Adrenal gland (tissue), 12 donors: ENCODE results near the gene AVPR1A. TPM values are rescaled to one million over a fixed set of nuclear protein-coding genes. Genes with fewer than 3 reads are reported as not detected.
"Not testable (repeated sequence)": the region's sequence is repeated elsewhere in the genome, so short reads cannot be mapped to it uniquely, and the experiment has no call there.

Experiments used
- DNase-seq, 7 donors: peaks; one replicate each; pipeline ENCODE4 v3.0.0-alpha.2; 2019 to 2020
- H3K27ac ChIP-seq, 5 donors: fragments of 200-600 bp; sonication (generic) in 4 of 5; 1 replicate in 3 of 5; 2 replicates in 2 of 5; pipeline versions ENCODE4 v1.5.1 to v1.8.0; 2016 to 2020; ENCODE audit warnings: mild to moderate bottlenecking in 1 of 5
- H3K27me3 ChIP-seq: fragments of 200-600 bp; 2 replicates; pipeline ENCODE4 v1.8.0; 2021
- H3K36me3 ChIP-seq, 2 donors: fragments of 200-600 bp; replicated peaks in 1 of 2; 1 replicate in 1 of 2; 2 replicates in 1 of 2; pipeline versions ENCODE4 v1.5.1 to v1.8.0; 2018 to 2022
- H3K4me1 ChIP-seq, 2 donors: fragments of 200-600 bp; replicated peaks in 1 of 2; 1 replicate in 1 of 2; 2 replicates in 1 of 2; pipeline versions ENCODE4 v1.5.1 to v1.8.0; 2018 to 2021
- H3K4me3 ChIP-seq, 4 donors: fragments of 200-600 bp; sonication (generic) in 3 of 4; one replicate each; pipeline ENCODE4 v1.5.1; 2016 to 2018
- H3K9me3 ChIP-seq, 3 donors: fragments of 200-600 bp; sonication (generic) in 1 of 3; replicated peaks in 1 of 3; 1 replicate in 2 of 3; 2 replicates in 1 of 3; pipeline versions ENCODE4 v1.5.1 to v1.8.0; 2016 to 2021
- CTCF ChIP-seq, 6 experiments: fragments of 450-650 bp in 4 of 6; fragments of 200-600 bp in 2 of 6; sonication (generic) in 1 of 6; IDR thresholded peaks; 1 replicate in 5 of 6; 2 replicates in 1 of 6; pipeline versions ENCODE4 v1.5.1 to v1.8.0; 2016 to 2021; ENCODE audit warnings: antibody characterized with exemption in 6 of 6, mild to moderate bottlenecking in 2 of 6, moderate library complexity in 1 of 6
- POLR2A ChIP-seq, 2 donors: fragments of 450-650 bp; IDR thresholded peaks; one replicate each; pipeline ENCODE4 v1.6.1; 2017; ENCODE audit warnings: antibody characterized with exemption in 2 of 2, mild to moderate bottlenecking in 2 of 2, moderate library complexity in 1 of 2
- WGBS, 4 donors: extraction: QIAGEN DNeasy Blood & Tissue Kit in 2 of 4; methylation state at CpG; one replicate each; pipeline versions ENCODE4 v1.1.5 to v1.1.7; 2013 to 2017; 5-methylcytosine and 5-hydroxymethylcytosine counted together
- intact Hi-C, 2 donors: fragments of 100-400 bp; cut with DNase I; formaldehyde crosslinking; loops; one replicate each; pipeline versions ENCODE4 v1.14.1 to v1.15.0; 2022 to 2023
- polyA plus RNA-seq, 3 donors: library from polyadenylated mRNA; stranded (reverse); fragments of 200-250 nt in 2 of 3; fragments of 350-450 nt in 1 of 3; fragmentation: Illumina TruSeq in 1 of 3; extraction: RNeasy Lipid Tissue Mini Kit (QIAGEN cat#74804) in 1 of 3; gene quantifications; one replicate each; pipeline ENCODE4 v1.2.3, GENCODE V29; 2013 to 2014
- total RNA-seq, 9 donors: library from RNA; depleted of rRNA in 4 of 9; stranded (reverse); fragments of >200 nt in 4 of 9; fragments of 120-200 nt in 1 of 9; fragmentation: NEBNext Ultra II Directional in 1 of 9; extraction: Animal tissue kit (Norgen Biotek cat#: 25700) in 1 of 9; gene quantifications; one replicate each; pipeline versions ENCODE4 v1.1.0 to v1.2.4, GENCODE V29; 2013 to 2023
- donor health status: healthy with polysubstance abuse.
- donor health status: Bipolar disorder and iron deficiency.
- donor health status: DM: yes; HTN: yes; CAD: no.
- donor health status: DM: no; HTN: no; CAD: no.
- donor health status: DM: no; HTN: no; CAD: no.
- donor health status: DM: yes; HTN: yes; CAD: no.

AVPR1A gene
- total and polyA plus RNA-seq, 12 donors: 1.2 to 273 (median 124) TPM

- no peak for TF ChIP-seq CTCF (IDR thresholded peaks at IDR 0.05)
- TF ChIP-seq POLR2A (IDR thresholded peaks at IDR 0.05): no peak
- Histone ChIP-seq H3K9me3 (no peaks in the 10 kb centered on the region), H3K27ac (no peak overlapping the region), H3K4me1 (no peaks in the 10 kb centered on the region), H3K27me3 (no peaks in the 10 kb centered on the region), H3K36me3 (no peaks in the 10 kb centered on the region), H3K4me3 (no peak overlapping the region)
- DNase-seq: no peak
- intact Hi-C loops: no loop called here
Measured at GRCh38 chr12:63170321-63170720, 19.3 kb upstream of the AVPR1A start.

- H3K27me3 ChIP-seq, H3K27ac ChIP-seq, H3K36me3 ChIP-seq, H3K9me3 ChIP-seq, H3K4me3 ChIP-seq, intact Hi-C loops, DNase-seq, H3K4me1 ChIP-seq: not testable (repeated sequence)
- 77 to 85% (median 82%) methylated on average over 4 to 6 of the region's 6 CpGs for WGBS, 4 donors
Measured at GRCh38 chr12:63167741-63168140, 16.7 kb upstream of the AVPR1A start.

- Histone ChIP-seq H3K36me3 (no peaks in the 10 kb centered on the region), H3K27me3 (no peaks in the 10 kb centered on the region), H3K9me3 (no peaks in the 10 kb centered on the region), H3K27ac (no peak overlapping the region), H3K4me1 (peaks cover 0 to 4% of the 10 kb centered on the region in 2 donors), H3K4me3 (no peak overlapping the region)
- TF ChIP-seq POLR2A (IDR thresholded peaks at IDR 0.05) (no peak), CTCF (IDR thresholded peaks at IDR 0.05) (no peak)
- no peak for DNase-seq
- 73 to 93% (median 80%) methylated on average over 2 of the region's 2 CpGs for whole genome bisulfite sequencing, 4 donors
- intact Hi-C loops: no loop called here
Measured at GRCh38 chr12:63164911-63165310, 13.9 kb upstream of the AVPR1A start.

GRCh38 chr12:63163541-63163940 is 12.5 kb upstream of the AVPR1A start:
- TF ChIP-seq POLR2A (IDR thresholded peaks at IDR 0.05) (no peak), CTCF (IDR thresholded peaks at IDR 0.05) (no peak)
- no peak overlapping the region for H3K27ac ChIP-seq
- intact Hi-C loops: no loop called here
- H3K9me3 ChIP-seq: no peaks in the 10 kb centered on the region
- H3K36me3 ChIP-seq: no peaks in the 10 kb centered on the region
- H3K4me3 ChIP-seq: no peak overlapping the region
- H3K27me3 ChIP-seq: no peaks in the 10 kb centered on the region
- H3K4me1 ChIP-seq: peaks cover 0 to 4% of the 10 kb centered on the region in 2 donors
- WGBS, 4 donors: 91 to 97% (median 95%) methylated on average over 1 of the region's 1 CpG
- DNase-seq: no peak

- TF ChIP-seq POLR2A (IDR thresholded peaks at IDR 0.05): no peak
- TF ChIP-seq CTCF (IDR thresholded peaks at IDR 0.05): no peak
- Histone ChIP-seq H3K4me3 (no peak overlapping the region), H3K27ac (no peak overlapping the region), H3K27me3 (peaks cover 4% of the 10 kb centered on the region), H3K36me3 (no peaks in the 10 kb centered on the region), H3K4me1 (peaks cover 7 to 10% of the 10 kb centered on the region in 2 donors), H3K9me3 (no peaks in the 10 kb centered on the region)
- 83 to 89% (median 85%) methylated on average over 2 of the region's 2 CpGs for WGBS, 4 donors
- no peak for DNase-seq
- intact Hi-C loops: no loop called here
Measured at GRCh38 chr12:63155375-63155774, 4.4 kb upstream of the AVPR1A start.
